K562 (cell line): Measurements from ENCODE around the gene SFXN2. TPM values are rescaled to one million over a fixed set of nuclear protein-coding genes. Genes with fewer than 3 reads are reported as not detected.

ENCODE experiments used
- ADNP ChIP-seq: fragments of 200-800 bp; sonication (Bioruptor generic); IDR thresholded peaks from 2 replicates; pipeline ENCODE4 v1.6.1; 2016; ENCODE audit warnings: missing genetic modification characterization, missing compliant biosample characterization
- CGGBP1 ChIP-seq: fragments of 250-450 bp; sonication (Bioruptor Pico); IDR thresholded peaks from 2 replicates; pipeline ENCODE4 v1.9.0; 2021; ENCODE audit warnings: mild to moderate bottlenecking
- EGR1 ChIP-seq: fragments of 450-650 bp; conservative IDR thresholded peaks from 2 replicates; pipeline ENCODE4 v1.6.1; 2017; ENCODE audit warnings: mild to moderate bottlenecking
- GATAD2A ChIP-seq: fragments of 450-650 bp; IDR thresholded peaks from 2 replicates; pipeline ENCODE4 v1.6.1; 2017
- GTF2E2 ChIP-seq: fragments of 200-800 bp; sonication (Bioruptor generic); IDR thresholded peaks from 2 replicates; pipeline ENCODE4 v1.6.1; 2016; ENCODE audit warnings: missing genetic modification characterization, missing compliant biosample characterization
- HLTF ChIP-seq: fragments of 450-650 bp; IDR thresholded peaks from 2 replicates; pipeline ENCODE4 v1.6.1; 2016
- MYC ChIP-seq, 2 experiments: fragments of 250-450 bp in 1 of 2; sonication (Bioruptor Pico) in 1 of 2; IDR thresholded peaks; 2 replicates each; pipeline versions ENCODE4 v1.5.1 to v1.6.1; 2012 to 2021; ENCODE audit warnings: low read depth in 2 of 2, borderline replicate concordance in 1 of 2, improper control_type of control experiment in 1 of 2, low read length in 1 of 2, mild to moderate bottlenecking in 1 of 2, moderate library complexity in 1 of 2
- NCOA1 ChIP-seq: fragments of 450-650 bp; IDR thresholded peaks from 2 replicates; pipeline ENCODE4 v1.6.1; 2016; ENCODE audit warnings: low read depth
- NEUROD1 ChIP-seq: fragments of 150-350 bp; IDR thresholded peaks from 2 replicates; pipeline ENCODE4 v1.6.1; 2014; ENCODE audit warnings: borderline replicate concordance, low read length, low read depth; ENCODE audit not compliant: partially characterized antibody
- NFATC3 ChIP-seq: fragments of 450-650 bp; IDR thresholded peaks from 2 replicates; pipeline ENCODE4 v1.6.1; 2017; ENCODE audit warnings: mild to moderate bottlenecking
- NR2C2 ChIP-seq, 2 experiments: fragments of 200-800 bp in 1 of 2; sonication (Bioruptor generic) in 1 of 2; sonication (generic) in 1 of 2; formaldehyde crosslinking in 1 of 2; IDR thresholded peaks; 2 replicates each; pipeline versions ENCODE4 v1.6.1 to v1.8.0; 2016 to 2022; ENCODE audit warnings: mild to moderate bottlenecking in 1 of 2, missing compliant biosample characterization in 1 of 2, missing genetic modification characterization in 1 of 2, missing genetic modification reagents in 1 of 2
- PHF8 ChIP-seq: fragments of 200-600 bp; sonication (generic); IDR thresholded peaks from 2 replicates; pipeline ENCODE4 v1.6.1; 2012; ENCODE audit warnings: mixed run types, mild to moderate bottlenecking, inconsistent platforms, low read length, moderate library complexity, borderline replicate concordance
- RBM25 ChIP-seq: fragments of 200-400 bp; formaldehyde crosslinking; IDR thresholded peaks from 2 replicates; pipeline ENCODE4 v1.6.1; 2018; ENCODE audit warnings: low read length, low read depth, moderate library complexity; ENCODE audit not compliant: severe bottlenecking
- SIRT6 ChIP-seq: IDR thresholded peaks from one replicate; pipeline ENCODE4 v1.6.1; 2012; ENCODE audit warnings: low read depth, mild to moderate bottlenecking, control low read depth, inconsistent platforms, low read length, moderate library complexity
- SPI1 ChIP-seq: IDR thresholded peaks from 2 replicates; pipeline ENCODE4 v1.6.1; 2011; ENCODE audit warnings: low read depth, low read length, control low read depth, borderline replicate concordance
- SUPT5H ChIP-seq: fragments of 450-650 bp; IDR thresholded peaks from 2 replicates; pipeline ENCODE4 v1.6.1; 2016
- ZFP1 ChIP-seq: fragments of 450-650 bp; formaldehyde crosslinking; IDR thresholded peaks from 2 replicates; pipeline ENCODE4 v1.4.0; 2020; ENCODE audit warnings: mild to moderate bottlenecking, mixed read lengths
- ZNF217 ChIP-seq: sonication (generic); formaldehyde crosslinking; IDR thresholded peaks from 2 replicates; pipeline ENCODE4 v1.8.0; 2022; ENCODE audit warnings: mild to moderate bottlenecking, missing genetic modification reagents
- ZNF717 ChIP-seq: fragments of 250-450 bp; sonication (Bioruptor Pico); IDR thresholded peaks from 2 replicates; pipeline ENCODE4 v1.5.0; 2021
- polyA plus RNA-seq, 8 experiments: library from polyadenylated mRNA; depleted of rRNA in 4 of 8; stranded (reverse) in 5 of 8; unstranded in 3 of 8; fragments of >200 nt; fragmentation: Nextera tagmentation in 2 of 8; fragmentation: Illumina TruSeq in 1 of 8; extraction: Ambion mirVana in 2 of 8; extraction: Trizol in 1 of 8; gene quantifications; 2 replicates each; pipeline versions ENCODE4 v1.2.1 to v1.2.3, GENCODE V29; 2011 to 2014; ENCODE audit warnings: inconsistent platforms in 1 of 8, missing spikeins in 1 of 8
- total RNA-seq, 7 experiments: library from RNA; depleted of rRNA in 6 of 7; stranded (reverse); fragments of >200 nt in 6 of 7; fragmentation: Illumina TruSeq in 2 of 7; extraction: Trizol in 2 of 7; gene quantifications; 2 replicates each; pipeline versions ENCODE4 v1.2.1 to v1.2.3, GENCODE V29; 2011 to 2021; ENCODE audit warnings: low replicate concordance in 1 of 7
- TF ChIP-seq, protein P1 (sequence below), 3 experiments: IDR thresholded peaks in 2 of 3; conservative IDR thresholded peaks in 1 of 3; 2 replicates each; pipeline ENCODE4 v1.5.1; 2011 to 2012; ENCODE audit warnings: low read length in 3 of 3, mild to moderate bottlenecking in 3 of 3, control low read depth in 2 of 3, improper control_type of control experiment in 1 of 3, inconsistent platforms in 1 of 3, low read depth in 1 of 3, mixed read lengths in 1 of 3, moderate library complexity in 1 of 3; ENCODE audit not compliant: insufficient read depth in 2 of 3
- TF ChIP-seq, protein P2 (sequence below), 2 experiments: IDR thresholded peaks; 2 replicates each; pipeline ENCODE4 v1.6.1; 2012; ENCODE audit warnings: improper control_type of control experiment in 2 of 2, low read depth in 2 of 2, low read length in 2 of 2, borderline replicate concordance in 1 of 2
- TF ChIP-seq, protein P3 (sequence below): fragments of 250-450 bp; sonication (Bioruptor Pico); IDR thresholded peaks from 2 replicates; pipeline ENCODE4 v1.8.0; 2022; ENCODE audit warnings: inconsistent platforms

Gene SFXN2
- total and polyA plus RNA-seq, 9 of the 15 experiments (the other 6 are each of a cell fraction or from before 2014, with no cell fraction given): 7.3 to 23.8 (median 15.7) TPM

- TF ChIP-seq PHF8: peak; percentile 71; the same call in 1 of the 2 replicates
- TF ChIP-seq, protein P1, sequence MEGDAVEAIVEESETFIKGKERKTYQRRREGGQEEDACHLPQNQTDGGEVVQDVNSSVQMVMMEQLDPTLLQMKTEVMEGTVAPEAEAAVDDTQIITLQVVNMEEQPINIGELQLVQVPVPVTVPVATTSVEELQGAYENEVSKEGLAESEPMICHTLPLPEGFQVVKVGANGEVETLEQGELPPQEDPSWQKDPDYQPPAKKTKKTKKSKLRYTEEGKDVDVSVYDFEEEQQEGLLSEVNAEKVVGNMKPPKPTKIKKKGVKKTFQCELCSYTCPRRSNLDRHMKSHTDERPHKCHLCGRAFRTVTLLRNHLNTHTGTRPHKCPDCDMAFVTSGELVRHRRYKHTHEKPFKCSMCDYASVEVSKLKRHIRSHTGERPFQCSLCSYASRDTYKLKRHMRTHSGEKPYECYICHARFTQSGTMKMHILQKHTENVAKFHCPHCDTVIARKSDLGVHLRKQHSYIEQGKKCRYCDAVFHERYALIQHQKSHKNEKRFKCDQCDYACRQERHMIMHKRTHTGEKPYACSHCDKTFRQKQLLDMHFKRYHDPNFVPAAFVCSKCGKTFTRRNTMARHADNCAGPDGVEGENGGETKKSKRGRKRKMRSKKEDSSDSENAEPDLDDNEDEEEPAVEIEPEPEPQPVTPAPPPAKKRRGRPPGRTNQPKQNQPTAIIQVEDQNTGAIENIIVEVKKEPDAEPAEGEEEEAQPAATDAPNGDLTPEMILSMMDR (IDR thresholded peaks at IDR 0.05 in 2 of 3, conservative IDR thresholded peaks at IDR 0.05 in 1 of 3; ENCODE audit: insufficient read depth in 2 of 3, low read depth in 1 of 3, low read length in 3 of 3): peak in 1 of 3 experiments; percentile 31; a peak in 2 of 6 replicates
- no peak for TF ChIP-seq ZFP1 (CRISPR knock-in tag)
- TF ChIP-seq GATAD2A: no peak
- peak; percentile 73 for TF ChIP-seq RBM25
- TF ChIP-seq, protein P2, sequence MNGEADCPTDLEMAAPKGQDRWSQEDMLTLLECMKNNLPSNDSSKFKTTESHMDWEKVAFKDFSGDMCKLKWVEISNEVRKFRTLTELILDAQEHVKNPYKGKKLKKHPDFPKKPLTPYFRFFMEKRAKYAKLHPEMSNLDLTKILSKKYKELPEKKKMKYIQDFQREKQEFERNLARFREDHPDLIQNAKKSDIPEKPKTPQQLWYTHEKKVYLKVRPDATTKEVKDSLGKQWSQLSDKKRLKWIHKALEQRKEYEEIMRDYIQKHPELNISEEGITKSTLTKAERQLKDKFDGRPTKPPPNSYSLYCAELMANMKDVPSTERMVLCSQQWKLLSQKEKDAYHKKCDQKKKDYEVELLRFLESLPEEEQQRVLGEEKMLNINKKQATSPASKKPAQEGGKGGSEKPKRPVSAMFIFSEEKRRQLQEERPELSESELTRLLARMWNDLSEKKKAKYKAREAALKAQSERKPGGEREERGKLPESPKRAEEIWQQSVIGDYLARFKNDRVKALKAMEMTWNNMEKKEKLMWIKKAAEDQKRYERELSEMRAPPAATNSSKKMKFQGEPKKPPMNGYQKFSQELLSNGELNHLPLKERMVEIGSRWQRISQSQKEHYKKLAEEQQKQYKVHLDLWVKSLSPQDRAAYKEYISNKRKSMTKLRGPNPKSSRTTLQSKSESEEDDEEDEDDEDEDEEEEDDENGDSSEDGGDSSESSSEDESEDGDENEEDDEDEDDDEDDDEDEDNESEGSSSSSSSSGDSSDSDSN (IDR thresholded peaks at IDR 0.05; ENCODE audit: borderline replicate concordance in 1 of 2, low read depth in 2 of 2, low read length in 2 of 2): no peak
- 0 out of 2 replicates have a peak, but pooled peaks have one; percentile 9 for TF ChIP-seq SPI1
- no peak for TF ChIP-seq ZNF717 (CRISPR knock-in tag)
- peak; percentile 76 for TF ChIP-seq NEUROD1
- TF ChIP-seq NCOA1: no peak
- 0 out of 2 replicates have a peak, but pooled peaks have one; percentile 15 for TF ChIP-seq EGR1
- TF ChIP-seq ZNF217: no peak
- no peak for TF ChIP-seq ADNP (tag)
- 0 out of 2 replicates have a peak, but pooled peaks have one; percentile 41 for TF ChIP-seq HLTF
- no peak for TF ChIP-seq NFATC3
- no peak for TF ChIP-seq CGGBP1 (CRISPR knock-in tag)
- peak; percentile 23; the same call in 1 of the 2 replicates for TF ChIP-seq MYC (IDR thresholded peaks at IDR 0.05; ENCODE audit: low read depth, low read length)
- no peak for TF ChIP-seq MYC (CRISPR knock-in tag; IDR thresholded peaks at IDR 0.05; ENCODE audit: borderline replicate concordance, low read depth)
- TF ChIP-seq, protein P3, sequence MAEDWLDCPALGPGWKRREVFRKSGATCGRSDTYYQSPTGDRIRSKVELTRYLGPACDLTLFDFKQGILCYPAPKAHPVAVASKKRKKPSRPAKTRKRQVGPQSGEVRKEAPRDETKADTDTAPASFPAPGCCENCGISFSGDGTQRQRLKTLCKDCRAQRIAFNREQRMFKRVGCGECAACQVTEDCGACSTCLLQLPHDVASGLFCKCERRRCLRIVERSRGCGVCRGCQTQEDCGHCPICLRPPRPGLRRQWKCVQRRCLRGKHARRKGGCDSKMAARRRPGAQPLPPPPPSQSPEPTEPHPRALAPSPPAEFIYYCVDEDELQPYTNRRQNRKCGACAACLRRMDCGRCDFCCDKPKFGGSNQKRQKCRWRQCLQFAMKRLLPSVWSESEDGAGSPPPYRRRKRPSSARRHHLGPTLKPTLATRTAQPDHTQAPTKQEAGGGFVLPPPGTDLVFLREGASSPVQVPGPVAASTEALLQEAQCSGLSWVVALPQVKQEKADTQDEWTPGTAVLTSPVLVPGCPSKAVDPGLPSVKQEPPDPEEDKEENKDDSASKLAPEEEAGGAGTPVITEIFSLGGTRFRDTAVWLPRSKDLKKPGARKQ (CRISPR knock-in tag): no peak
- no peak for TF ChIP-seq SIRT6
- peak; percentile 84 for TF ChIP-seq SUPT5H
- no peak for TF ChIP-seq NR2C2 (CRISPR knock-in tag; IDR thresholded peaks at IDR 0.05)
- TF ChIP-seq NR2C2 (tag; IDR thresholded peaks at IDR 0.05): no peak; the same call in 1 of the 2 replicates
- TF ChIP-seq GTF2E2 (tag): no peak
Observed at GRCh38 chr10:102743588-102744373, 29.3 kb downstream of the SFXN2 start, which contains the start of gene WBP1L (continued).
